RPMI8226 (cell line): Measurements from ENCODE around the gene TNFAIP1.
A peak's percentile ranks its signal among the peaks of the same experiment; 100 is the strongest.

Source experiments
- DNase-seq: peaks from one replicate; pipeline ENCODE4 v3.0.0-alpha.2; 2015

TNFAIP1 gene

DNA sequence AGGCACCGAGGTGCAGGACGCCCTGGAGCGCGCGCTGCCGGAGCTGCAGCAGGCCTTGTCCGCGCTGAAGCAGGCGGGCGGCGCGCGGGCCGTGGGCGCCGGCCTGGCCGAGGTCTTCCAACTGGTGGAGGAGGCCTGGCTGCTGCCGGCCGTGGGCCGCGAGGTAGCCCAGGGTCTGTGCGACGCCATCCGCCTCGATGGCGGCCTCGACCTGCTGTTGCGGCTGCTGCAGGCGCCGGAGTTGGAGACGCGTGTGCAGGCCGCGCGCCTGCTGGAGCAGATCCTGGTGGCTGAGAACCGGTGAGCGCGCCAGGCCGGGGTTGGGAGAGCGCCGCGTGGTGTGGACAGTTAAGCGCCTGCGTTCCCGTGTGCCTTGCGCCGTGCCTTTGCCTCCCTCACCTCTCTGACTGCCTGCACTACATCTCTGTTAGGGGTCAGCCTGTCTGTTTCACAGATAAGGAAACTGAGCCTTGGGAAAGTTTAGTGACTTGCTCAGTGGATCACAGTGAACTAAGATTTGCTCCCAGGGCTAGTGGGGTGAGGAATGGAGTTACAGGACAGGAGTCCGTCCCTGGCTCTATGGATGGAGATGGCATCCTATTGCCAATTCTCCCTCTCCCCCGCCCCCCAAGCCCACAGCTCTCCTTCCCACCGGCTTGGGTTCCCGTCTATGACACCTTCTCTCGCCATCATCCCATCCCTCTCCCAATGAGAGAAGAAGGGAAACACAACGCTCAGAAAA lies 36.8 kb downstream of the TNFAIP1 start:
- peak; percentile 28 for DNase-seq

DNA sequence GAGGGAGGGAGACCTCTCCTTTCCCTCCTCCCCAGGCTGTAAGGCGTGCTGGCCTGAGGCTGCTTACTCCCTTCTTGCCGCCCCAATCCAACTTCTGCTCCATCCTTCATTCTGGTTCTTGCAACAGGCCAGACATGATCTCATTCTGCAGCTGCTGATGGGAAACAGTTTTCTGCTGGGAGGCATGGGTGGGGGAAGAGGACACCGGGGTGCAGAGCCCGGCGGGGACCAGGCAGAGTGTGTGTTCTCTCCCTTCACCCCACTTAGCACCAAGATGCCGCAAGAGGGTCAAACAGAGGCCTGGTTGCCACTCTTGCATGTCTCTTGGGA lies 37.3 kb downstream of the TNFAIP1 start:
- DNase-seq, result no peak

DNA sequence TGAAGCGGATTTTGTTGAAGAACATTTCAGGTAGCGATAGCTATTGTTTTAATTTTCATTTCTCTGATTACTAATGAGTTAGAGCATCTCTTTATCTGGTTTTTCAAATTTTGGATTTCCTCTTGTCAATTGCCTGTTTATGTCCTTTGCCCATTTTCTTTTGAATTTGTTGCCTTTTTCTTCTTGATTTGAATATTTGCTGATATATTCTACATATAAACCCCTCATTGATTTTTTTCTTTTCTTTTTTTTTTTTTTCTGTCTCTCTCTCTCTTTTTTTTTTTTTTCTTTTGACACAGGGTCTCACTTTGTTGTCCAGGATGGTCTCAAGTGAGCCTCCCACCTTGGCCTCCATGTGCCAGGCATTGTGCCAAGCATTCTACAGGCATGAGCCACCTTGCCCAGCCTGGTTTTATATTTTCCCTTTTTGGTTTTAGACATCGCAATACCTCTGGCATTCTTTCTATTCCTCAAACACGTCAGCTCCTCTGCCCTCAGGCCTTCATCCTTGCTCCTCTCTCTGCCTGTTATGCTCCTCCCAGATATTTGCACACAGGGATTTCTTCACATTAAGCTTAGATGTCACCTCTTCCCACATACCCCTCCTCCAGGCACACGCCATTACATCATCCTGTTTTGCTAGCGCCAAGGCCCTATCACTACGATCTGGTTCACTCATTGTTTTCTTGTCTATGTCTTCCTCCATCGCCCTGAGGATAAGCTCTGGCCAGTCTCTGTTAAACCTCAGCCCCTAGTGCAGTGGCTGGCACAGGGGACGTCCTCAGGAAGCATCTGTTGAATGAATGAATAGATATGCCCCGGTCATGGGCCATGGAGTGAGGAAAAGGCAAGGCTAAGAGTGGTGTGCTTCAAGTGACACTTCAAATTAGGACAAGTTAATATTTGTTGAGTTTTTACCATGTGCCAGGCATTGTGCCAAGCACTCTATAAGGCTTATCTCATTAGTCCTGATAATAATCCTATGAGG lies 44.5 kb downstream of the TNFAIP1 start:
- DNase-seq, result no peak

DNA sequence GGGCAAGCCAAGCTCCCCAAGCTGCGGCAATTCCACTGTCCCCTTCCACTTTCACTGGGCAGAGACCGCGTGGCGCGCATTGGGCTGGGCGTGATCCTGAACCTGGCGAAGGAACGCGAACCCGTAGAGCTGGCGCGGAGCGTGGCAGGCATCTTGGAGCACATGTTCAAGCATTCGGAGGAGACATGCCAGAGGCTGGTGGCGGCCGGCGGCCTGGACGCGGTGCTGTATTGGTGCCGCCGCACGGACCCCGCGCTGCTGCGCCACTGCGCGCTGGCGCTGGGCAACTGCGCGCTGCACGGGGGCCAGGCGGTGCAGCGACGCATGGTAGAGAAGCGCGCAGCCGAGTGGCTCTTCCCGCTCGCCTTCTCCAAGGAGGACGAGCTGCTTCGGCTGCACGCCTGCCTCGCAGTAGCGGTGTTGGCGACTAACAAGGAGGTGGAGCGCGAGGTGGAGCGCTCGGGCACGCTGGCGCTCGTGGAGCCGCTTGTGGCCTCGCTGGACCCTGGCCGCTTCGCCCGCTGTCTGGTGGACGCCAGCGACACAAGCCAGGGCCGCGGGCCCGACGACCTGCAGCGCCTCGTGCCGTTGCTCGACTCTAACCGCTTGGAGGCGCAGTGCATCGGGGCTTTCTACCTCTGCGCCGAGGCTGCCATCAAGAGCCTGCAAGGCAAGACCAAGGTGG lies 45.7 kb downstream of the TNFAIP1 start:
- no peak for DNase-seq

DNA sequence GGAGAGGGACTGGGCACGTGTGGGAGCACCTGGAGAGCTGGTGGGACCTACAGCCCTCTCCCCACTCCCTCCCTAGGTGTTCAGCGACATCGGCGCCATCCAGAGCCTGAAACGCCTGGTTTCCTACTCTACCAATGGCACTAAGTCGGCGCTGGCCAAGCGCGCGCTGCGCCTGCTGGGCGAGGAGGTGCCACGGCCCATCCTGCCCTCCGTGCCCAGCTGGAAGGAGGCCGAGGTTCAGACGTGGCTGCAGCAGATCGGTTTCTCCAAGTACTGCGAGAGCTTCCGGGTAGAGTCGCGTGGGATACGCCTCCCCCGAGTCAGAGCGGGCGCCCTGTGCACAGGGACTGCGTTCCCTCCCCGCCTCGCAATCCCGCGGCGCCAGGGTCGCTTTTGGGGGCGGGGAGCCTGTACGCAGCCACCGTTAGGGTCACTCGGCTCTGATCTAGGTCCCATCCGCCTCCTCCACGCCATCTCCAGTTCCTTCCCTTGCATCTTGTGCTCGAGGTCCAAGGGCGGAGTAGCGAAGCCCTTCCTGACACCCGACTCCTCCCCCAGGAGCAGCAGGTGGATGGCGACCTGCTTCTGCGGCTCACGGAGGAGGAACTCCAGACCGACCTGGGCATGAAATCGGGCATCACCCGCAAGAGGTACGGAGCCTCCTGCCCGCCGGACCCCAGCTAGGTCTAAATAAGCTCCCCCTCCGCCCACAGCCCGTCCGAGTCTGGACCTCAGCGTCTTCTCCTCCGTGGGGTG lies 48.9 kb downstream of the TNFAIP1 start:
- peak; percentile 68 for DNase-seq

DNA sequence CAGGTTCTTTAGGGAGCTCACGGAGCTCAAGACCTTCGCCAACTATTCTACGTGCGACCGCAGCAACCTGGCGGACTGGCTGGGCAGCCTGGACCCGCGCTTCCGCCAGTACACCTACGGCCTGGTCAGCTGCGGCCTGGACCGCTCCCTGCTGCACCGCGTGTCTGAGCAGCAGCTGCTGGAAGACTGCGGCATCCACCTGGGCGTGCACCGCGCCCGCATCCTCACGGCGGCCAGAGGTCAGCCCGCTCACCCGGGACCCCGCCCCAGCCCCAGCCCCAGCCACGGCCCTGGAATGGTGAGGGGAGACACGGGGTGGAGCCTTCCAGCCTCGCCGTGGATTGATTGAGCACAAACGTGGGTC lies 49.5 kb downstream of the TNFAIP1 start:
- peak; percentile 20 for DNase-seq

DNA sequence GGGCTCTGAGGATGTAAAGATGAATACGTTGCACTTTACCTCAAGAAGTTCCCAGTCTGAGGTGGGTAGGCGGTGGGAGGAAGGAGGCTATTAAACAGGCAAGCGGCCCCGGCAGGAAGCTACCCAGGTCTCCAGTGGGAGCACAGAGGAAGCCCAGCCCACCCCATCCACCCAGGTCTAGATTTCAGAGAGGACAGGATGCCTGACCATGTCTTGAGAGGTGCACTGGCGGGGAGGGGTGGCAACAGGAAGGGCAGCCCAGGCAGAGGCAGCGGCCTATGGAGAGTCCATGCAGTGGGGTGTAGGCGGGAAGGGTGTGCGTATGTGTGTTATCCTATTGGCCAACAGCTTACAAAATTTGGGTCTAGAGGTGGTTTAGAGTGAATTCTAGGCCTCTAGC lies 49.8 kb downstream of the TNFAIP1 start:
- peak; percentile 18 for DNase-seq

DNA sequence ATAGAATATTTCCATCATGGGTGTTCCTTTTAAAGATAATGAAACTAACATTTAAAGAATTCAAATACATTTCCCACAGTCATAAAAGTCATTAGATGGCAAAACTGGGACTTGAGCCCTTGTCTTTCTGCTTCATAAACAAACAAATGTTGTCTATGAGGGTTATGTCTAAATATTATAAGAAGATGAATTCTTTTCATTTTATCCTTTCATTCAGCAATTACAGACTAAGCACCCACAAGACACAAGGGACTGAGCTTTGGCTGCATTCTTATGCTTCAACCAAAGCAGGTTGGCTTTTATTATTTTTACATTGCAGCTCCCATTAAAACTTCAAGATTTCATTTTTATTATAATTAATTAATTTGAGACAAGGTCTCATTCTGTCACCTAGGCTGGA lies 50.8 kb downstream of the TNFAIP1 start:
- no peak for DNase-seq

DNA sequence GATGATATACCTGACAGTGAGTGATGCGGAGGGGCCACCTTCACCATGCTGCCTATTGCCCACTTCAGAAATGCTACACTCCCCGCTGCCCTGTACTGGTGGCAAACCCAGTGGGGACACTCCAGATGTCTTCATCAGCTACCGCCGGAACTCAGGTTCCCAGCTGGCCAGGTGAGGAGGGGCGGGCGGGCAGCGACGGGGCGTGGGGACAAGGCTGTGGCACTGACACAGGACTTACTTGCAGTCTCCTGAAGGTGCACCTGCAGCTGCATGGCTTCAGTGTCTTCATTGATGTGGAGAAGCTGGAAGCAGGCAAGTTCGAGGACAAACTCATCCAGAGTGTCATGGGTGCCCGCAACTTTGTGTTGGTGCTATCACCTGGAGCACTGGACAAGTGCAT lies 52.5 kb downstream of the TNFAIP1 start:
- no peak for DNase-seq

DNA sequence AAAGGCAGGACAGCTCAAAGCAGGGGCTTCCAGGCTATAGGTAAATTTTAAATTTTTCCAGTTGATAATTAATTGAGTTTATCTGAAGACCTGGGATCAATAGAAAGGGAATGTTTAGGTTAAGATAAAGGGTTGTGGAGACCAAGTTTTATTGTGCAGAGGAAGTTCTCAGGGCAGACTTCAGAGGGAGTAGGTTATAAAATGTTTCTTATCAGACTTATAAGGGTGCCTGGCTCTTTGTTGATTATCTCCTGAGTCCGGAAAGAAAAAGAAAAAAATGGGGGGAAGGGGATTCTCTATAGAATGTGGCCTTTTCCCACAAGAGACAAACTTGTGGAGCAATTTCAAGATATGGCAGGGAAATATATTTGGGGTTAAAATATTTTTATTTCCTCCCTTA lies 54.6 kb downstream of the TNFAIP1 start:
- DNase-seq, result no peak

DNA sequence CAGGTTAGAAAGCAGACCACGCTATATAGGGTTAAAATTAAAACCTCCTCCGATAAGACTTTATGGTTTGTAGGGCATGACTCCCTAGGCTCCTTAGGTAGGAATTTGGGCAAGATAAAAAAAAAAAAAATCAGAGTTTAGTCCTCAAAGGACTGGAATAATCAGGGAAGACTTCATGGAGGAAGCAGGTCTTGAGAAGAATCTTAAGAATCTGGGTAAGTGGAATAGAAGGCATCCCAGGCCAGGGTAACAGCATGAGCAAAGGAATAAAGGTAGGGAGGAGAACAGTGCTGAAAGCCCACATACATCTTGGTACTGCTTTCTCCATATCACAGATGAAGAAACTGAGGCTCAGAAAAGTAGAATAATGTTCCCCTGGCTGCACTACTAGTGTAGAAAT lies 55.0 kb downstream of the TNFAIP1 start:
- DNase-seq, result no peak

DNA sequence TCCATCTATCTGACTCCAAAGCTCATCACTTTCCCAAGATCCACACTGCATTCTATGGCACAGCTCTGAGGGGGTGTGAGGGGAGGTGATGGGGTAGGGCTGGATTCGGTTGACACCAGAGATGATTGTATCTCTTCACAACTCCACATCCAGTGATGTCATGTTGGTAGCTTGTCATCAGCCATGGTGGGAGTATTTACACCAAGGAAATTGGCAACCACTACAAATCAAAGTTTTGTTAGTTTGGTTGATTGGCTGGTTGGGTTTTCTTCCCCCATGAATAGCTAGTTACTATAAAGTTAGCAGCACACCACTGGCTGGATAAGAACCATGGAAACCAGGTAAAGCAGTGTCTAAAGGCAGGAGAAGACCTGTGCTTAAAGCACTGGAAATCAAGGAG lies 55.4 kb downstream of the TNFAIP1 start:
- DNase-seq, result no peak

DNA sequence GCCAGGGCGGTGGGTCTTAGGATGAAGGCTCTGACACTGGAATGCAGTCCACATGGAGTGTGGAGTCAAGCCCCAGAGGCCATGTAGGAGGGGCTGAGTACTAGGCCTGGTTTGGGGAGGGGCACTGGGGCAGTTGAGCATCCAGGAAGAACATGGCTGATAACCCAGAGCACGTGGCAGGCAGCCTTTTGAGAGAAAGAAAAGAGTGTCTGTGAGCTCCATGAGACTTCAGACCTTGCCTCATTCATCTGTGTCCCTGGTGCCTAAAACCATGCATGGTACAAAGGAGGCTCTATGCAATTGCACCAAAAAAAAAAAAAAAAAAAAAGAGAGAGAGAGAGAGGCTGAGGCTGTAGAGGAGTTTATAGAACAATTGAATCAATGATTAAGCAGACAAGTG lies 55.8 kb downstream of the TNFAIP1 start:
- no peak for DNase-seq

DNA sequence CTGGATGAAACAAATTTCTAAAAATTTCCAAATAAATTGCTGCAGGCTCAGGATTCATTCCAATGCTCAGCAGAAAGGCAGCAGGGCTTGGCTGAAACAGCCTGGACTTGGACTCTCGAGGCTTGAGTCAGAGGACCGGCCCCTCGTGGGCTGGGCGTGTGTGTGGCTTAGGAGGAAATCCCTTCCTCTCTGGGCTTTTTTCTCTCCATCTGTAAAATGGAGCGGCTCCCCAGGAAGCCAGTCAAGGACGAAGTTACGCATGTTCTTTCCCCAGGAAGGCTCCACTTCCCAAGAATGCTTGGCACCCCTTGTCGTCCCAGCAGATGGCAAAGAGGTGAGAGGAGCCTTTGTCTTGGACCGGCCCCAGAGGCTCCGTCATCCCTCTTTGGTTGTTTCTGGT lies 56.9 kb downstream of the TNFAIP1 start:
- no peak for DNase-seq

DNA sequence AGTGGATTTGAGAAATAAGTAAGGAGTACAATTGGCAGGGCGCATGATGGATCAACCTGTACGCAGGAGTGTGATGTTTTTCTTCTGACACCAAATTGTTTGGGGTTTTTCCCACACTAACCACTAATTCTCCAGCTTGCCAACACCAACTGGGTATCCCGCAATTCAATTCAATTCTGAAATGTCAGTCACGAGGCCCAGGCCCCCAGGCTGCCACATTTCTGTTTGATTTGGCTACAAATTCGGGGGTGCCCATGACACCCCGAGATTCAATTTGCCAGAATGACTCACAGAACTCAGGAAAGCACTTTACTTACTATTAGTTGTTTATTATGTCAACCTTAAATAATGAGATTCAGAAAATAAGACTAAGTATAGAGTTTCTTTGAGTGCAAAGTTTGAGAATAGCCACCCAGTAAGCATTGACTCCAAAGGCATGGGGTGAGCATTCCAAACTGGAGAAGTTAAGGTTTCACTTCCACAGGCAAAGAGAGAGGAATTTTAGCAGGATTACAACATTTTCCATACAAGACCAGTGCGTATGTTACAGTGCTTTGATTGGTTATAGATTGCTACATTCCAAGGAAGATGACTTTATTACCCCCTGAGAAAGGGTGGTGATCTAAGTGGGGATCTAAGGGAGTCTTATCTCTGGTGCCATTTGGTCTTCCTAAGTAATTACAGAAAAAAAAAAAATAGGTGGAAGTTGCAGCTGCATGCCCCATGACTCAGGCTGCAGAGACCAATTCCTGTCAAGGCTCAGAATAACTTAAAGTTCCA lies 59.0 kb downstream of the TNFAIP1 start:
- DNase-seq, result no peak

DNA sequence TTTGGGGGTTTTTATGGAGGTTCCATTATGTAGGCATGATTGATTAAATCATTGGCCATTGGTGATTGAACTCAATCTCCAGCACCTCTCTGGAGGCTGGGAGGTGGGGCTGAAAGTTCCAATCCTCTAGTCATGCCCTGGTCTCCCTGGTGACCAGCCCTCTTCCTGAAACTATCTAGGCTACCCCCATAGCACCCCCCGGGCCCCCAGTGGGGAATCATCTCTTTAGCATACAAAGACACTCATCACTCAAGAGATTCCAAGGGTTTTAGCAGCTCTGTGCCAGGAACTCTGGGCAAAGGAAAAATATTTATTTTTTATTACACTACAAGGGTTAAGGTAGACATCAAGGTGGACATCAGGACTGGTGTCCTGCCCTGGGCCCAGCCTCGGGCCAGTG lies 59.9 kb downstream of the TNFAIP1 start:
- no peak for DNase-seq

DNA sequence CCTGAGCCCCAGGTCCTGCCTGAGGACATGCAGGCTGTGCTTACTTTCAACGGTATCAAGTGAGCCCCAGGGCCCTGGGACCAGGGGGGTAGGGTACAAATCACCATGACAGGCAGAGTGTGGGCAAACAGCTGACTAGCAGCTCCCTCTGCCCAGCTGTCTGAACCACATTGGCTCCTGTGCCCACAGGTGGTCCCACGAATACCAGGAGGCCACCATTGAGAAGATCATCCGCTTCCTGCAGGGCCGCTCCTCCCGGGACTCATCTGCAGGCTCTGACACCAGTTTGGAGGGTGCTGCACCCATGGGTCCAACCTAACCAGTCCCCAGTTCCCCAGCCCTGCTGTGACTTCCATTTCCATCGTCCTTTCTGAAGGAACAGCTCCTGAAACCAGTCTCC lies 60.4 kb downstream of the TNFAIP1 start:
- no peak for DNase-seq
